ENCODE measurements around the gene IL1RAPL2.
"Not testable (repeated sequence)": the region's sequence is repeated elsewhere in the genome, so short reads cannot be mapped to it uniquely, and the experiment has no call there.

IL1RAPL2 gene

DNA sequence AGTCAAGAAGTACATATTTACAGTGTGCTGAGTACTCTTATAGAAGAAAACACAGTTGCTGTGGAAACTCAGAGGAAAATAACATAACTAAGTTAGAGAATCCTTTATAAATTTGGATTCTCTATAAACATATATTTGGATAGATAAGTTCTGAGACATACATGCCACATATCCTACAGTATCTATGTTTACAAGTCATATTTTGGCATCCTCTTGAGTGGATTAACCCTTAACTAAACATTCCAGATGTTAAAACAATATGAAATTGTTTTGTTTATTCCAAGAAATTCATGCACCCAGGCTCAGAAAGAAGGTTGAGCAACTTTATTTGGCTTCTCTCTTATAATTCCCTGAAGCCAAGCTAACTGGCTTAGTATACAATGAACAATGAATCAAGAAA, 387.3 kb downstream of the IL1RAPL2 start:
- Histone ChIP-seq H3K9ac (ENCODE audit: low read depth, low read length) (no peak overlapping the region), H3K36me3 (ENCODE audit: insufficient read depth, low read length) (no peaks in the 10 kb centered on the region), H3K4me1 (ENCODE audit: insufficient read depth, low read length) (no peaks in the 10 kb centered on the region), H3K9me3 (ENCODE audit: control insufficient read depth, insufficient read depth, low read length) (no peaks in the 10 kb centered on the region)

DNA sequence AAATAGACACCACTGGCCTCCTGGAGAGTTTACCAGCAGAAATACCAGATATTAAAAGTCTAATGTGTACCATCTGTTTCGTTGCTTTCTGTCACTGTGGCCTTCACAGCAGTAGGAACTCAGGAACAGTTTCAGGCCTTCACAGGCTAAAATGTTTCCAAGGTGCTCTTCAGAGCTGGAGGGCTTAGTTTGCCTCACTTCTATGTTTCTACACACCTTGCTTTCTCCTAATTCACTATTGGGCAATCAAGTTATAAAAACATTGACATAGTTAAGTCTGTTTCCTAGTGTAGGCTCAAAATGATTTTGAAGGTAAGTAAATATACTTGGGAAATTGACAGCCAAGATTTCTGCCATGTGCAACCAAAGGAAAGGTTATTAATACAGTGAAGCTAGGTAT, 395.9 kb downstream of the IL1RAPL2 start:
- peaks cover 9% of the 10 kb centered on the region; the same call in 1 of the 2 replicates for H3K4me1 ChIP-seq (ENCODE audit: insufficient read depth, low read length)

DNA sequence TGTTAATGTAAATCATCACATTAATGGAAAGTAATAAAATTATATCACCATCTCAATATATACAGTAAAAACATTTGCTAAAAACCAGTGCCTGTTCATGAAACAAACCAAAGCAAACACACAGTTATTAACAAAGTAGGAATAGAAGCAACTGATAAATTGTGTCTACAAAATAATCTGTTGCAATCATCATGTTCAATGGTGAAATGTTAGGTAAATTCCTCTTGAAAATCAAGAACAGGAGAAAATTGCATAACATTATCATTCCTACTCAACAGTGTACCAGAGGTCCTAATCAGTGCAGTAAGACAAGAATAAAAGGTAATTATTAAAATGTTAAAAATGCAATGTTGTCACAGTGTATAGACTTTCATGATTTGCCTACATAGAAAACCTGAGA, 402.2 kb downstream of the IL1RAPL2 start:
- Histone ChIP-seq H3K9ac (ENCODE audit: low read depth, low read length) (no peak overlapping the region), H3K4me1 (ENCODE audit: insufficient read depth, low read length) (no peaks in the 10 kb centered on the region), H3K36me3 (ENCODE audit: insufficient read depth, low read length) (no peaks in the 10 kb centered on the region), H3K9me3 (ENCODE audit: control insufficient read depth, insufficient read depth, low read length) (no peaks in the 10 kb centered on the region)

More for the DNA sequence above, 395.9 kb downstream of the IL1RAPL2 start:
- Histone ChIP-seq H3K9me3 (ENCODE audit: control insufficient read depth, insufficient read depth, low read length) (no peaks in the 10 kb centered on the region), H3K9ac (ENCODE audit: low read depth, low read length) (no peak overlapping the region), H3K36me3 (ENCODE audit: insufficient read depth, low read length) (no peaks in the 10 kb centered on the region)

DNA sequence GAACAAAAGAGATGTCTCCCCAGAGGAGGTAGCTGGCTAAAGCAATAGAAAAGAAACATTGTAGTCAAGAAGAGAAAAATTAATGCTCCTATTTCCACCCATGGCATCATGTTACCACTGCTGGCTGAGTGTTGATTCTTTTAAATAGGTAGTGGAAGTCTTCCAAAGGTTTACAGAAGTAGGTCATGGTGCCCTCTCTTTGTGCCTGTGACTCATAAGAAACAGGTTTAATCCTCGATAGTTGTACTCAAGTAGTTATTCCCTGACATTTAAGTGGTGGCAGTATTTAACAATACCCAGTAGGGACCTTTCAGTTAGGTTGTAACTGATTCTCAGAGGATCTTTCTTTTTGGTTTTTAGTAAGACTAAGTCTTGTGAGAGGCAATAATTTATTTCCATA, 406.7 kb downstream of the IL1RAPL2 start:
- Histone ChIP-seq H3K4me1 (ENCODE audit: insufficient read depth, low read length) (no peaks in the 10 kb centered on the region), H3K36me3 (ENCODE audit: insufficient read depth, low read length) (no peaks in the 10 kb centered on the region), H3K9me3 (ENCODE audit: control insufficient read depth, insufficient read depth, low read length) (no peaks in the 10 kb centered on the region), H3K9ac (ENCODE audit: low read depth, low read length) (no peak overlapping the region)

DNA sequence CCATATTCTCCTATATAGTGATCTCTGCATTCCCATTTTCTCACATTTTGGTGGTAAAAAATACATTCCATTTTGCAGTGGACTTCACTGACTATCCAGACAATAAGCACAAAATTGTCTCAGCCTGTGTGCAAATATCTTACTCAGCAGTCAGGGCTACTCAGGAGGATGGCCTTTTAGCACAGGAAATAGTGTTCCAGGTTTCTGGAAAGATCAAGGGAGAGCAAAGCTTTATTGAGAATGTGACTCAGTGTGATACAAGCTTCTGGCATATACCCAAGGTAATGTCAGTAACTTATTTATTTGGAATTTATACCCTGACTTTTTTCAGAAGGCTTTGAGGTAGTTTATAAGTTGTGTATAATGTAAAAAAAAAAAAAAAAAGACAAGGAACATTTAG, 421.1 kb downstream of the IL1RAPL2 start:
- no peak overlapping the region for H3K9ac ChIP-seq (ENCODE audit: low read depth, low read length)
- H3K9me3 ChIP-seq (ENCODE audit: control insufficient read depth, insufficient read depth, low read length), result no peaks in the 10 kb centered on the region
- H3K36me3 ChIP-seq (ENCODE audit: insufficient read depth, low read length), result no peaks in the 10 kb centered on the region
- no peaks in the 10 kb centered on the region; the same call in 1 of the 2 replicates for H3K4me1 ChIP-seq (ENCODE audit: insufficient read depth, low read length)

DNA sequence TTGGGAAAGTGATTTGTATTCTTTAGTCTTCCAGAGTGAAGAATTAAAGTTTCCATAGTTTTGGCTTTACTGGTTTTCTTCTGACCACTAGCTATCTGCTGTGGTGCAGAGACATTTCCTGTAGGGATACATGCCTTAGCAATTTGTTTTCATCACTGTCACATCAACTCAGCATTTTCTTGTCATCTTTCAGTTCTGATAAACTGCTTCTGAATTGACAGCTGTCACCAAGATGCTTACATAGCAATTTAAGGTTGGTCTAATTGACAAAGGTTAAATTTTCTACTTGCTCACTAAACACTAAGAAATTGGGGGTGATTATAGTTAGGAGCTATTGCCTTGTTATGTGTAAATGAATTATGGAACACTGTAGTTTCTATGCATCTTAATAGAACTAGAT, 422.0 kb downstream of the IL1RAPL2 start:
- no peaks in the 10 kb centered on the region for H3K4me1 ChIP-seq (ENCODE audit: insufficient read depth, low read length)
- no peaks in the 10 kb centered on the region for H3K36me3 ChIP-seq (ENCODE audit: insufficient read depth, low read length)
- H3K9ac ChIP-seq (ENCODE audit: low read depth, low read length), result no peak overlapping the region
- H3K9me3 ChIP-seq (ENCODE audit: control insufficient read depth, insufficient read depth, low read length), result no peaks in the 10 kb centered on the region

DNA sequence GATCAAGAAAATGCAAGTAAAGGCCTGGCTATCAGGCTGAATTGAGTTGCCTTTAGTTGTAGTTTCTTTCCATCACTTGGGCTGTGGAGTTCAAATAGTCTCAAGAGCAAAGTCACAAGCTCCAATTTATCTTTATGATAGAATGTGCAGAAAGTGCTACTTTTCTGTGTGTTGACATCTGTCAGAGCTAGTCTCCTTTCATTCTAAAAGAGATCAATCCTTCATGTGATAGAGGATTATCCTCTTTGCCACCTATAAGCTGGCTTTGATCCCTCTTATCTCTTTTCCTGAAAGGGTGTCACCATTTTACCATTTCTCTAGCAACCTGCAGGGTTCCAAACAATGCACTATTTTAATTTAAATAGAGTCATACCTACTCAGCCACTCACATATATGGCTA, 429.5 kb downstream of the IL1RAPL2 start:
- no peaks in the 10 kb centered on the region for H3K9me3 ChIP-seq (ENCODE audit: control insufficient read depth, insufficient read depth, low read length)
- no peak overlapping the region for H3K9ac ChIP-seq (ENCODE audit: low read depth, low read length)
- H3K36me3 ChIP-seq (ENCODE audit: insufficient read depth, low read length), result no peaks in the 10 kb centered on the region
- peaks cover 11% of the 10 kb centered on the region; the same call in 1 of the 2 replicates for H3K4me1 ChIP-seq (ENCODE audit: insufficient read depth, low read length)

DNA sequence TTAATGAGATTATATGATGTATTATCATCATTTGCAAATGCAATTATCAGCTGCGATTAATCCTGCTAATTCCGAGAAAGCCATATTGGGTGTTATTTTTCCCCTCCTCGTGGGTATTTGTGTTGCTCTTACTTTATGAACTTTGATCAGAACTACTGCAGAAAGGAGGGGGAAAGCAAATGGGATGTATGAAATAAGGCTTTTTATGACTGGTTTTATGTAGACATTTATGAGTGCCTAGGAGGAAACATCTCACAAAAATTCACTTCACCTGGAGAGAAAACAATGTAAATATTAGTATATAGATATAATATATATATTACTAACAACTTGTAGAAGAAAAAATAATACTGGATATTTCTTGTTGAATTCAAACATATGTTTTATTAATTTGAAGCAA, 440.1 kb downstream of the IL1RAPL2 start:
- Histone ChIP-seq H3K4me1 (ENCODE audit: insufficient read depth, low read length) (no peaks in the 10 kb centered on the region), H3K9me3 (ENCODE audit: control insufficient read depth, insufficient read depth, low read length) (0 out of 2 replicates have a peak, but pooled peaks cover 4% of the 10 kb centered on the region), H3K9ac (ENCODE audit: low read depth, low read length) (no peak overlapping the region), H3K36me3 (ENCODE audit: insufficient read depth, low read length) (no peaks in the 10 kb centered on the region)

DNA sequence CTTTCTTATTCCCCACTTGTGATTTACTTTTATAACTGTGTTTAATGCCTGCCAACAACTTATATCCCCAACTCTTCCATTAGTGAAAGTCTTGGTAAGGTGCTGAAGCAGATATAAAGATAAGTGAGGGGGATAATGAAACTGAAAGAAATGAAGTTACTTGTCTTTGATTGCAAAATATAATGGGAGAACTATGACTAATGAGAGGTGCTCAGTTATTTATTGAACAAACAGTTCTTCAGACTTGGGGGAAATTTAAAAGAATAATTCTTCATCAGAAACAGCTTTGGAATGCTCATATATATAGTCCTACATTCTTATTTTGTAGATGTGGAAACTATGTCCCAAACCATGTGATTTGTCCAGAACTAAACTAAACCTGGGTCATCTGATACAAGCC, 441.0 kb downstream of the IL1RAPL2 start:
- H3K4me1 ChIP-seq (ENCODE audit: insufficient read depth, low read length), result no peaks in the 10 kb centered on the region
- H3K9ac ChIP-seq (ENCODE audit: low read depth, low read length), result no peak overlapping the region
- H3K36me3 ChIP-seq (ENCODE audit: insufficient read depth, low read length), result no peaks in the 10 kb centered on the region
- H3K9me3 ChIP-seq (ENCODE audit: control insufficient read depth, insufficient read depth, low read length), result 0 out of 2 replicates have a peak, but pooled peaks cover 3% of the 10 kb centered on the region

DNA sequence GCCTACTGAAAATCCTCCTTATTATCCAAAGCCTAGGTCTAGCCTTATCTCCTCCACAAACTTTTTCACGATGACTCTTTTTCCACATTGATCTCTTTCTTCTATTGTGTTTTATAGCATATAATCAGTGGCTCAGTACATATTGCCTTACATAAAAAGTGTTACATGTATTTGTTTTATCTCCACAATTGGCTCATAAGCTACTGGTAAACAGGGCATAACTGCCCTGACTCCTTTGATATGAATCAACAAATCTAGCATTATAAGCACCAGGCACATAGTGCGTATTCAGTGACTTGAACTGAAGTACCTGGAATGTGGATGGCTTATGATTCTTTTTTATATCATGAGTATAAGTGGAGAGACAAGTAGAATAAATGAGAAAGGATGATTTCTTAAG, 447.7 kb downstream of the IL1RAPL2 start:
- Histone ChIP-seq H3K9ac (ENCODE audit: low read depth, low read length) (no peak overlapping the region), H3K36me3 (ENCODE audit: insufficient read depth, low read length) (no peaks in the 10 kb centered on the region), H3K4me1 (ENCODE audit: insufficient read depth, low read length) (no peaks in the 10 kb centered on the region), H3K9me3 (ENCODE audit: control insufficient read depth, insufficient read depth, low read length) (no peaks in the 10 kb centered on the region)

DNA sequence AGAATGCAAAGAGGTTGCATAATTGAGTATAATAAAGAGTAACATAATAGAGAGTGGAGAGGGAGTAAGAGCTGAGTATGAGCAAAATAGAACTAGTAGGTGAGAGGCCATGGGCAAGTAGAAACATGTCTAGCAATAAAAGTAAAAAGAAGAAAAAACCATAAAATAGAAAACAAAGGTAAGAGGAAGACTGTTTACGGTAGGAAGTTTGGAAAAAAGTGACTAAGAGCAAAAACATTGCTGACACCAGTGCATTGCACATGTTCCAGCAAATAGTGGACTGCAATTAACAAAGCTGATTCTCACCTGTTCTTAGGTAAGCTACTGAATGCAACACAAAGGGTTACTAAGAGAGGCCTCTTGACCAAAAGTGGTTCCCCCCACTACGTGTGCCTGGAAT, 451.6 kb downstream of the IL1RAPL2 start:
- Histone ChIP-seq H3K4me1 (ENCODE audit: insufficient read depth, low read length) (no peaks in the 10 kb centered on the region), H3K9me3 (ENCODE audit: control insufficient read depth, insufficient read depth, low read length) (no peaks in the 10 kb centered on the region), H3K36me3 (ENCODE audit: insufficient read depth, low read length) (no peaks in the 10 kb centered on the region), H3K9ac (ENCODE audit: low read depth, low read length) (no peak overlapping the region)

DNA sequence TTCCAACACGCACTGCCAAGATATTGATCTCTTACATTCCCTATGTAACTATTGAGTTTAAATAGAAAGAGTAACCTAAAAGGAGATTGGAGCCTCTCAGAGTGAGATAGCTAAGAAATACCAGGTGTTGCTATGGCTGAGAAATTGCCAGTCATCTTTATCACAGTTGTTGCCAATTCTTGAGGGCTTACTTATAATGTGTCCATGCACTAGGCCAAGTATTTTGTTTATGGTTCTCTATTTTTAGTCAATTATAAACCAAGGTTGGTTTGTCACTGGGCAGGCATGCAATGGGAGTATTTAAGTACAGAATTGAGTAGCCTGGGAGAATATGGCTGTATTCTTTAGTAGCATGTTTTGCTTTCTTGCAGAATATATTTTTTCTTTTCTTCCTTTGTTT, 452.9 kb downstream of the IL1RAPL2 start:
- no peaks in the 10 kb centered on the region for H3K4me1 ChIP-seq (ENCODE audit: insufficient read depth, low read length)
- H3K9me3 ChIP-seq (ENCODE audit: control insufficient read depth, insufficient read depth, low read length), result no peaks in the 10 kb centered on the region
- H3K36me3 ChIP-seq (ENCODE audit: insufficient read depth, low read length), result no peaks in the 10 kb centered on the region
- no peak overlapping the region for H3K9ac ChIP-seq (ENCODE audit: low read depth, low read length)

DNA sequence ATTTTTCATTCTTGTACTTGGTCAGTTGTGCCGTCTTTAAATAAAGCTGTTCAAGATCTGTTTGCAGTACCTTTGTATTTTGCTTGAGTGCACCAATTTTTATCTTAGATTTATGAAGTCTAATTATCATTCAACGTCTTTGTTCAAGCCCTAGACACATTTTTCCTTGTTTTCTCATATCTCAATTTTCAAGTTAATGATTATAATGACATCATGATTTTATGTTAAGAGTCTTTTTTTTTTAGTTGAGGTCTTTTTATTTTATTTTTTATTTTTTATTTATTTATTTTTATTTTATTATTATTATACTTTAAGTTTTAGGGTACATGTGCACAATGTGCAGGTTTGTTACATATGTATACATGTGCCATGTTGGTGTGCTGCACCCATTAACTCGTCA, 463.0 kb downstream of the IL1RAPL2 start:
- H3K9me3 ChIP-seq (ENCODE audit: control insufficient read depth, insufficient read depth, low read length); H3K9ac ChIP-seq (ENCODE audit: low read depth, low read length); H3K36me3 ChIP-seq (ENCODE audit: insufficient read depth, low read length); H3K4me1 ChIP-seq (ENCODE audit: insufficient read depth, low read length): not testable (repeated sequence)

DNA sequence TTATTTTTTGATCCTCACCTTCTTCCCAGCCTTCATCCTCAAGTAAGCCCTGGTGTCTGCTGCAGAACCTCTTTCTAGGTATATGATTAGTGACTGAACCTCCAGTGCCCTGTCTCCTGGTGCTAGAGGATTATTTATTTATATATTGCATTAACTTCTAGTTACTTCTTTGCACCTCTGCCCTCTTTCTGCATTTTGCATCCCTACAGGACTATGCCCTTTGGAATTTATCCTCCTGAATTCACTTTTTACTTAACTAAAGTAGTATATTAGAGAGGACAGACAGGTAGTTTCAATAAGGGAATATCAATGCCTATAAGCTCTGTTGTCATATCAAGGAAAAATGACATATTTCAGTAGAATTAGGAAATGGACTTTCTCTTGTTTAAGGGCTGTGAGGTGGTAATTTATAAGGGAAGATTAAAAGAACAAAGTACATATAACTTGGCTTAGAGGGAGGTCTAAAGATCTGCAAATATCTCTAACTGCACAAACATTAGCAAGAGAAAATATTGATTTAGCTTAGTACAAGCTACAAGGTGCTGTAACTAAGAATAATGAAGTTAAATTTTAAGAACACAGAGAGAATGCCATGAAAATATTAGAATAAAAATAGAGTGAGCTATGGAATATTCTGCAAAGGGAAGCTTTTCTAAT, 472.8 kb downstream of the IL1RAPL2 start:
- H3K4me1 ChIP-seq (ENCODE audit: insufficient read depth, low read length), result no peaks in the 10 kb centered on the region
- H3K9ac ChIP-seq (ENCODE audit: low read depth, low read length), result no peak overlapping the region
- H3K9me3 ChIP-seq (ENCODE audit: control insufficient read depth, insufficient read depth, low read length), result no peaks in the 10 kb centered on the region
- no peaks in the 10 kb centered on the region for H3K36me3 ChIP-seq (ENCODE audit: insufficient read depth, low read length)

DNA sequence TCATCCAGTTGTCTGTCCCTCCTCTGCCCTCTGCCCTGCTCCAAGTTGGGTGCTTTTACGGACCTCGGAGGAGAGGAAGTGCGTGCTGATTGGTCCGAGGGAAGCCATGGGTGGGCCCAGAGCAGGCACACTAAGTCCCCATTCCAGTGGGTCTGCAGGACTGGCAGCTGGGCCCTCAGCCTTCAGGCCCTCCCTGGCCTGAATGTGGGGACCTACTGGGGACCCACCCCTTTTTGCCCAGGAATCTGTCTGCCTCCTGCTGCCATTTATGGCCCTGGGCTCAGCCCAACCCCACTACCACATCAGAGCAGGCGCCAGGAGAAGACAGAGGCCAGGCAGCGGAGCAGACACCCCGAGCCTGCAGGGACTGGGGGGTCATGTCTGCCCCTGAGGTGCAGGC, 484.9 kb downstream of the IL1RAPL2 start:
- no peaks in the 10 kb centered on the region; the same call in 1 of the 2 replicates for H3K9me3 ChIP-seq (ENCODE audit: control insufficient read depth, insufficient read depth, low read length)
- peaks cover 3% of the 10 kb centered on the region; the same call in 1 of the 2 replicates for H3K4me1 ChIP-seq (ENCODE audit: insufficient read depth, low read length)
- H3K36me3 ChIP-seq (ENCODE audit: insufficient read depth, low read length), result no peaks in the 10 kb centered on the region
- H3K9ac ChIP-seq (ENCODE audit: low read depth, low read length), result no peak overlapping the region

Measured in ES-I3 (cell line).